GM21619 (cell line): ENCODE results near the gene LMO7.

Experiments
- ATAC-seq: cut with Tn5 transposase; IDR thresholded peaks from one replicate; pipeline ENCODE4 v1.9.1; 2021; ENCODE audit not compliant: unreplicated experiment

The LMO7 gene

DNA sequence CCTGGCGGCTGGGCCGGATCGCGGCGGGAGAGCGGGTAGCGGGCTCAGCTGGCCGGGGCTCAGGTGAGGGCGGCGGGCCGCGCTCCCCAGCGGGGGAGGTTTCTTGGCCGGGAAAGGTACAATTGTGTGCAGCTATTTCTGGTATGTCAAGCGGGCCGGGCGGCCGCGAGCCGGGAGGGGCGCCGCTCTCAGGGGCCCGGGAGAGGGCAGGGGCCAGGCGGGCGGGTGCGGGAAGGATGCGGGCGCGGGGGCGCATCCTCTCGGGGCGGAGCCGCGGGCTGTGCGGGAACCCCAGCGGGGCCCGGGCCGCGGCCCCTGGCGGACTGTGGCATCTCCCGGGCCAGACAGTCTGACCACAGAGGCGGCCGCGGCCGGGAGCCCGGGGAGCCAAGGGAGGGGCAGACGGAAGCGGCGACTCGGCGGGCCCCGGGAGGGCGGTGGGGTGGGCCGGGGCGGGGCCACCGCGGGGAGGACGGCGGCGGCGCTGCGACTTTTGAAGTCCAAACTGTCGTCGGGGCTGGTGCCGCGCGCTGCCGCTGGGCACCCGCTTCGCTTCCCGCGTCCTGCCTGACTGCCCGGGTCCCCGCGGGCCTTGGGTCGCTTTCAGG is at the start of gene LMO7:
LMO7 (plus strand) TSS at position 503 of the 608 bp plus-strand sequence. CDS start 328 bp downstream, outside the sequence.
- ATAC-seq: peak; percentile 59

- ATAC-seq: no peak
These were observed 48.5 kb upstream of the LMO7 start for GRCh38 chr13:75587679-75588078.

GRCh38 chr13:75596657-75597182 is 39.4 kb upstream of the LMO7 start:
- ATAC-seq: no peak

- no peak for ATAC-seq
These were observed 35.8 kb upstream of the LMO7 start for GRCh38 chr13:75600371-75600770.

DNA sequence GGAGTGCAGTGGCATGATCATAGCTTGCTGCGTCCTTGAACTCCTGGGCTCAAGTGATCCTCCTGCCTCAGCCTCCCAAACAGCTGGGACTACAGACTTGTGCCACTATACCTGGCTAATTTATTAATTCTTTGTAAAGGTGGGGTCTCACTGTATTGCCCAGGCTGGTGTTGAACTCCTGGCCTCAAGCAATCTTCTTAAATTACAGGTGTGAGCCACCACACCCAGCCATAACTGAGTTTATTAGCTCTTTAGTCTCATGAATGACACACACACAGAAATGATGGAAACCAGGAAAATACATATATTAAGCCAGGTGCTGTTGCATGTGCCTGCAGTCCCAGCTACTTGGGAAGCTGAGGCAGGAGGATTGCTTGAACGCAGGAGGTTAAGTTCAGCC is 33.1 kb upstream of the LMO7 start:
- ATAC-seq: no peak

- ATAC-seq: no peak
These were observed 28.7 kb upstream of the LMO7 start for GRCh38 chr13:75607447-75607846.

DNA sequence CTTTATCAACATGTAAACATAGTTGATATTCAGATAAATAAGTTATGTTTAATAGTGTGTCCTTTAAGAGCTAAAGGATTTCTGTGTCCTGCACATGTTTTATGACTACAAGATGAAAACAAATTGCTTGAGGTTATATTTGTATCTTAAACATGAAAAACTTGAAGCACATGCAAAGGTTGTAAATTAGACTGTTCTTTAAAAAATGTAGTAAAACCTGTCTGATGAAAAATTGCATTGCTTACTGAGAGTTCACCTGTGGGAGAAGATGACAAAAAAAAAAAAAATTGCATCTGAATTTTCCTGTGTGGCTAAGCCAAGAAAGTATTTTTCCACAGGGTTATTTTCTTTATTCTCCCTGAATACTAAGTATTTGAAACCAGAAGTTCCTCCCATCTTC is 25.7 kb upstream of the LMO7 start:
- no peak for ATAC-seq

DNA sequence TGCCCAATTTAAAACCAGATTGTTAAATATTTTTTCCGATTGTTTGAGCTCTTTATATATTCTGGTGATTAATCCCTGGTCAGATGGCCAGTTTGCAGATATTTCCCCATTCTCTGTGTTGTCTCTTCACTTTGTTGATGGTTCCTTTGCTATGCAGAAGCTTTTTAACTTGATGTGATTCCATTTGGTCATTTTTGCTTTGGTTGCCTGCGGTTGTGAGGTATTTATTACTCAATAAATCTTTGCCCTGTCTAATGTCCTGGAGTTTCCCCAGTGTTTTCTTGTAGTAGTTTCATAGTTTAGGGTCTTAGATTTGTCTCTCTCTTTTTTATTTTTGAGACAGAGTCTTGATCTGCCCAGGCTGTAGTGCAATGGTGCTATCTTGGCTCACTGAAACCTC is 23.8 kb upstream of the LMO7 start:
- ATAC-seq: no peak

DNA sequence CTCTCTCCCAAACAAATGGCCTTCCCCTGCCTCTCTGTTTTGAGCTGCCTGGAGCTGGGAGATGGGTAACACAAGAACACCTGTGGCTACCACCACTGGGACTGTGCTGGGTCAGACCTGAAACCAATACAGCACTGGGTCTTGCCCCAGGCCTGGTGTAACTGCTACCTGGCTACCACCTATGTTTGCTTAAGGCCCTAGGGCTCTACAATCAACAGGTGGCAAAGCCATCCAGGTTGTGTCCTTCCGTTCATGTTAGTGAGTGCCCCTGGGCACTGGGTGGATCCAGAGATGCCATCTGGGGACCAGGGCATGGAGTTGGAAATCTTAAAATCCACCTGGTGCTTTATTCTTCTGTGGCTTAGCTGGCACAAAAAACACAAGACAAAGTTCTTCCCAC is 18.9 kb upstream of the LMO7 start:
- ATAC-seq: no peak

- ATAC-seq: no peak
These were observed 17.8 kb upstream of the LMO7 start for GRCh38 chr13:75618308-75618707.

DNA sequence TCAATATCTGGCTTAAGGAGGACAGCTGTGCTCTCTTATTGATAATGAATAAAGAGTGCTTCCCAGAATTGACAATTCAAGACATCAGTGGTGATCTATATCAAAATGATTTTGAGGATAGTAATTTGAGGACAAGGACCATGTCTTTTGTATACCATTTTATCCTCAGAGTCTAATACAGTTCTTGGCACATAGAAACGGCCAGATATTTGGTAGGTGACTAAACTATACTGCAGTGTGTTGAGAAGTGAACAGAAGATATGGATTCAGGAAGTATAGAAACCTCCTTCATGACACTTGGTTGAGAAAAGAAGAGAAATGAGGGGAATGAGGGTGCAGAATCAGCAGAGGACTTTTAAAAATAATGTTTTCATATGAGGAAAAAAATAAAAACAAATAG is 16.1 kb upstream of the LMO7 start:
- ATAC-seq: no peak

DNA sequence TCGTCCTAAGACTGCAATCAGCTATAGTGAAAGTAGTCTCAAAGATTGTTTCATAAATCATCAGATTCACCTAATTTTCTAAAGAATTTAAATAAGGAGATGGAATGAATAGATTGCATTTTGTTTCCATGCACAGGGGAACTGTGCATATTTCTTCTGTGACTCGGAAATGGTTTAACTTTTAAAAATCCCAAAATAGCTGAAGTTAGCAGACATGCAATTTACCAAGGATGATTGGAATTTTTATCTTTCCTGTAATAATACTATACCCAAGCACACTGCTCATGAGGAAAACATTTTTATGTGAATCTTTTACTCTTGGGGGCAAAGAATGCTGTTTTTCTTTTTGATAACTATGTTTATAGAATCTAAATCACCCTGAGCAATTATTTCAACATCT is 15.0 kb upstream of the LMO7 start:
- ATAC-seq: no peak

DNA sequence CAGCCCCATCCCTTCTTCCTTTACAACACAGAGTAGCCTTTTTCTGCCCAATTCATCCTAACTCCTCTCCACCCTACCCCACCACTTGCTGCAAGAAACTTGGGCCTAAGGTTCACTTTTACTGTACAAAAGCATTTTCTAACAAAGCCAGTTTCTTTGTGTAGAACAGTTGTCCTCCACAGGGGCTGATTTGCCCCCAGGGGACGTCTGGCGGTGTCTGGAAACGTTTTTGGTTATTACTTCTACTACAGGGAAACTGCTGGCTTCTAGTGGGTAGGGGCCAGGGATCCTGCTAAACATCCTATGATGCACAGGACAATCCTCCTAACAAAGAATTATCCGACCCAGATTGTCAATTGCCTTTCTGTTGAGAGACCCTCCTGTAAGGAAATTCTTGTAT is 7.3 kb upstream of the LMO7 start:
- ATAC-seq: no peak

- ATAC-seq: no peak
These were observed 2.8 kb upstream of the LMO7 start for GRCh38 chr13:75633285-75633684.

- ATAC-seq: no peak
These were observed 866 bp upstream of the LMO7 start for GRCh38 chr13:75635101-75635827.

GRCh38 chr13:75636436-75637180 is 478 bp downstream of the LMO7 start:
- ATAC-seq: peak; percentile 47

- ATAC-seq: no peak
These were observed 1.1 kb downstream of the LMO7 start for GRCh38 chr13:75637181-75637750.

DNA sequence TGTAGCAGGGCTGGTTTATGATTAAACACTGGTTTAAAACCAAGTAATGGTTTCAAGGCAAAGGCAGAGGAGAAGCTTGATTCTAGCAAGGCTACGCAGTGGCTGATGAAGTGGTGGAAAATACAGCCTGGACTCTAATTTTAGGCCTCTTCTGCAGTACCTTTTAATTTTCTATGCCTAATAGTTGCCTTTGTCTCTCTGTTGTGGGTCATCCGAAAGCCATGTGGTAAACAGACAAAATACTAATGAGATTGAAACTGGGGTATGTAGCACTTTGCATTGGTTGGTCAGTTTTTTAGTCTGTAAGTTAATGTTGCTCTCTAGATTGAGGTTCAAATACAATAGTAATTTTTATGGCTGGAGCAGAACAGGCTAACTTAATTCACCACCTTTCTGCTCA is 3.3 kb downstream of the LMO7 start:
- ATAC-seq: no peak

GRCh38 chr13:75641026-75641425 is 4.9 kb downstream of the LMO7 start:
- ATAC-seq: no peak

DNA sequence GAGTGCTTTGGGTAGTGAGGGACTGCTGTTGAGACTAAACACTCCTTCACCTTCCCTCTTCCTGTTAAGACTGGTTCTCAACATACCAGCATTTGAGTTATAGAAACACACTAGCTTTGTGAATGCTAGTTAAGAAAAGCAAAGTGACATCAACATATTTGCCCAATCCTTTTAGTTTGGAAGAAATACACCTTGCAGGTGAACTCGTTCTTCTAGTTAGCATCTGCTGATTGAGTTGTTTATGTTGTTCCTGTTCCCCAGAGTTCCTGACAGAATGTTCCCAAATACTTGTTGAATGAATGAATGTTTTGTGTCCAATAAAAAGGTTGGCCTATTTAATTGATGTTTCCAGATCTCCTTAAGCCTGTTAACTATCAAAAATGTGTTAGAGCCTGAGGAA is 7.1 kb downstream of the LMO7 start:
- ATAC-seq: no peak

GRCh38 chr13:75643693-75644092 is 7.6 kb downstream of the LMO7 start:
- no peak for ATAC-seq

- ATAC-seq: no peak
These were observed 9.0 kb downstream of the LMO7 start for GRCh38 chr13:75645141-75645540.
